Stomach (tissue), 9 donors: Measurements from ENCODE around the gene PSD4. TPM values are rescaled to one million over a fixed set of nuclear protein-coding genes. Genes with fewer than 3 reads are reported as not detected.

Experiments
- DNase-seq, 2 donors: peaks; one replicate each; pipeline versions ENCODE4 v3.0.0 to v3.0.0-alpha.2; 2013 to 2019
- H3K27ac ChIP-seq, 5 donors: fragments of 200-600 bp in 4 of 5; sonication (generic) in 4 of 5; one replicate each; pipeline ENCODE4 v1.5.1; 2013 to 2019; ENCODE audit warnings: mild to moderate bottlenecking in 1 of 5, moderate library complexity in 1 of 5
- H3K27me3 ChIP-seq, 3 donors: fragments of 200-600 bp; sonication (generic); one replicate each; pipeline ENCODE4 v1.5.1; 2017 to 2019; ENCODE audit warnings: mixed run types in 1 of 3
- H3K36me3 ChIP-seq, 4 donors: fragments of 200-600 bp; sonication (generic); 1 replicate in 3 of 4; 2 replicates in 1 of 4; pipeline ENCODE4 v1.5.1; 2016 to 2019
- H3K4me1 ChIP-seq, 4 donors: fragments of 200-600 bp; sonication (generic); one replicate each; pipeline ENCODE4 v1.5.1; 2016 to 2019
- H3K4me3 ChIP-seq, 4 donors: fragments of 200-600 bp; sonication (generic) in 3 of 4; one replicate each; pipeline ENCODE4 v1.5.1; 2016 to 2019; ENCODE audit warnings: mild to moderate bottlenecking in 1 of 4
- H3K9me3 ChIP-seq, 4 donors: fragments of 200-600 bp; sonication (generic); one replicate each; pipeline ENCODE4 v1.5.1; 2016 to 2019
- CTCF ChIP-seq, 7 experiments: fragments of 450-650 bp in 4 of 7; fragments of 200-600 bp in 3 of 7; sonication (generic) in 3 of 7; IDR thresholded peaks; one replicate each; pipeline ENCODE4 v1.5.1; 2016 to 2019; ENCODE audit warnings: antibody characterized with exemption in 7 of 7, control low read depth in 2 of 7, mild to moderate bottlenecking in 1 of 7
- EP300 ChIP-seq: sonication (generic); formaldehyde crosslinking; IDR thresholded peaks from one replicate; pipeline ENCODE4 v1.6.1; 2017; ENCODE audit warnings: antibody characterized with exemption
- POLR2A ChIP-seq, 4 donors: fragments of 450-650 bp; IDR thresholded peaks; one replicate each; pipeline ENCODE4 v1.6.1; 2016; ENCODE audit warnings: antibody characterized with exemption in 4 of 4, control low read depth in 2 of 4, mild to moderate bottlenecking in 1 of 4, moderate library complexity in 1 of 4
- POLR2AphosphoS5 ChIP-seq, 3 donors: sonication (generic); formaldehyde crosslinking; IDR thresholded peaks; one replicate each; pipeline ENCODE4 v1.6.1; 2016; ENCODE audit warnings: antibody characterized with exemption in 3 of 3
- WGBS, 5 donors: extraction: QIAGEN DNeasy Blood & Tissue Kit in 3 of 5; methylation state at CpG; one replicate each; pipeline versions ENCODE4 v1.1.5 to v1.1.7; 2013 to 2018; 5-methylcytosine and 5-hydroxymethylcytosine counted together
- intact Hi-C: fragments of 100-400 bp; cut with DNase I; formaldehyde crosslinking; loops from one replicate; pipeline ENCODE4 v1.15.1; 2023; ENCODE audit warnings: low total_unique reads
- polyA plus RNA-seq, 3 donors: library from polyadenylated mRNA; stranded (reverse); fragments of 200-250 nt; gene quantifications; one replicate each; pipeline ENCODE4 v1.2.3, GENCODE V29; 2013
- total RNA-seq, 5 donors: library from RNA; depleted of rRNA; stranded (reverse); fragments of >200 nt; gene quantifications; one replicate each; pipeline versions ENCODE4 v1.1.0 to v1.2.3, GENCODE V29; 2014 to 2016
- donor health status: healthy with polysubstance abuse.
- donor health status: Bipolar disorder and iron deficiency.
- donor health status: healthy.

PSD4 gene
- total and polyA plus RNA-seq, 8 donors, result 19.9 to 146 (median 36.4) TPM

GRCh38 chr2:113138428-113139322 lies 35.1 kb upstream of the PSD4 start:
- peak overlapping the region in 3 of 5 donors; percentile 36 to 68 (median 40) for H3K27ac ChIP-seq

GRCh38 chr2:113141451-113141850 lies 32.3 kb upstream of the PSD4 start:
- intact Hi-C loops, result no loop called here
- no peak for TF ChIP-seq EP300
- Histone ChIP-seq H3K36me3 (no peaks in the 10 kb centered on the region), H3K9me3 (no peaks in the 10 kb centered on the region), H3K4me1 (peaks cover 0 to 11% (median 7%) of the 10 kb centered on the region in 4 donors), H3K4me3 (no peak overlapping the region), H3K27ac (no peak overlapping the region), H3K27me3 (no peaks in the 10 kb centered on the region)
- DNase-seq, result no peak
- WGBS, 5 donors, result 89 to 95% (median 95%) methylated on average over 6 of the region's 6 CpGs

More at GRCh38 chr2:113138428-113139322, 35.1 kb upstream of the PSD4 start:
- no peaks in the 10 kb centered on the region for H3K27me3 ChIP-seq
- peak; percentile 50 to 92 for DNase-seq
- no peaks in the 10 kb centered on the region for H3K9me3 ChIP-seq
- TF ChIP-seq CTCF (IDR thresholded peaks at IDR 0.05) (peak in 6 of 7 experiments; percentile 27 to 90 (median 81)), POLR2A (IDR thresholded peaks at IDR 0.05) (no peak)
- H3K4me3 ChIP-seq, result no peak overlapping the region
- 24 to 31% (median 26%) methylated on average over 13 of the region's 13 CpGs for WGBS, 5 donors
- peaks cover 0 to 11% (median 7%) of the 10 kb centered on the region in 4 donors for H3K4me1 ChIP-seq
- intact Hi-C loops, result loop anchor here (5.0 to 10.0 kb wide), 2 partner anchors 64 to 236 kb away; no protein-coding TSS in a partner anchor
- peaks cover 0 to 2% (median 0%) of the 10 kb centered on the region in 4 donors for H3K36me3 ChIP-seq

GRCh38 chr2:113142290-113142689 lies 31.5 kb upstream of the PSD4 start:
- Histone ChIP-seq H3K4me1 (peaks cover 0 to 11% (median 7%) of the 10 kb centered on the region in 4 donors), H3K27ac (no peak overlapping the region), H3K27me3 (no peaks in the 10 kb centered on the region), H3K9me3 (no peaks in the 10 kb centered on the region), H3K4me3 (no peak overlapping the region), H3K36me3 (no peaks in the 10 kb centered on the region)
- 82 to 92% (median 89%) methylated on average over 2 of the region's 2 CpGs for WGBS, 5 donors
- TF ChIP-seq POLR2A (IDR thresholded peaks at IDR 0.05), result no peak
- no peak for TF ChIP-seq CTCF (IDR thresholded peaks at IDR 0.05)
- no peak for TF ChIP-seq EP300
- TF ChIP-seq POLR2AphosphoS5 (IDR thresholded peaks at IDR 0.05), result no peak
- DNase-seq, result no peak
- intact Hi-C loops, result no loop called here

- DNase-seq, result no peak
- no peaks in the 10 kb centered on the region for H3K36me3 ChIP-seq
- H3K4me3 ChIP-seq, result no peak overlapping the region
- H3K27ac ChIP-seq, result no peak overlapping the region
- WGBS, 5 donors, result 77 to 94% (median 90%) methylated on average over 4 of the region's 4 CpGs
- TF ChIP-seq POLR2A (IDR thresholded peaks at IDR 0.05), result no peak
- TF ChIP-seq CTCF (IDR thresholded peaks at IDR 0.05), result no peak
- no peak for TF ChIP-seq EP300
- TF ChIP-seq POLR2AphosphoS5 (IDR thresholded peaks at IDR 0.05), result no peak
- no peaks in the 10 kb centered on the region for H3K9me3 ChIP-seq
- no peaks in the 10 kb centered on the region for H3K27me3 ChIP-seq
- intact Hi-C loops, result no loop called here
- H3K4me1 ChIP-seq, result no peaks in the 10 kb centered on the region
These were observed 29.5 kb upstream of the PSD4 start for GRCh38 chr2:113144259-113144658.
